Measurements from ENCODE around the gene NOTCH3. TPM values are rescaled to one million over a fixed set of nuclear protein-coding genes. Genes with fewer than 3 reads are reported as not detected.
A peak's percentile ranks its signal among the peaks of the same experiment; 100 is the strongest.

Gene NOTCH3
- total and polyA plus RNA-seq, 2 of the 8 experiments (the other 6 are each of a cell fraction or from before 2014, with no cell fraction given), result 37.5 to 107 TPM

GRCh38 chr19:15129856-15130585 lies 70.8 kb downstream of the NOTCH3 start:
- Histone ChIP-seq H3K27me3 (replicated peaks in 1 of 4; ENCODE audit: control insufficient read depth in 3 of 4, extremely low read depth in 1 of 4, insufficient read depth in 3 of 4, low read length in 3 of 4) (no peaks in the 10 kb centered on the region), H3K9ac (replicated peaks in 1 of 4; ENCODE audit: extremely low read depth in 1 of 4, low read depth in 3 of 4, low read length in 3 of 4) (no peak overlapping the region), H3K4me1 (replicated peaks in 1 of 4; ENCODE audit: control insufficient read depth in 3 of 4, insufficient read depth in 4 of 4, low read length in 3 of 4) (peaks cover 0 to 2% (median 0%) of the 10 kb centered on the region in 4 experiments; a peak in 1 of 7 replicates), H2BK120ac (replicated peaks; ENCODE audit: low read depth, low read length) (no peak overlapping the region), H3K4ac (replicated peaks; ENCODE audit: insufficient read length, low read depth, low read length) (no peak overlapping the region), H4K20me1 (replicated peaks in 1 of 2; ENCODE audit: control insufficient read depth in 1 of 2, insufficient read depth in 2 of 2, low read length in 2 of 2) (no peaks in the 10 kb centered on the region), H2AK5ac (ENCODE audit: low read depth, low read length) (peak overlapping the region; percentile 24; the same call in 1 of the 2 replicates), H3K18ac (ENCODE audit: extremely low read depth, low read length) (no peak overlapping the region), H3K23ac (ENCODE audit: insufficient read length) (no peak overlapping the region), H3K79me2 (ENCODE audit: control insufficient read depth in 1 of 2, insufficient read depth in 2 of 2, low read length in 2 of 2) (no peaks in the 10 kb centered on the region), H3K23me2 (ENCODE audit: low read depth, low read length) (peaks cover 2% of the 10 kb centered on the region; the same call in 1 of the 2 replicates), H3K4me2 (ENCODE audit: insufficient read depth in 1 of 2, low read depth in 2 of 2, low read length in 2 of 2) (no peak overlapping the region), H2BK20ac (ENCODE audit: low read length) (no peak overlapping the region), H2AFZ (ENCODE audit: low read length) (peak overlapping the region; percentile 68), H4K8ac (ENCODE audit: extremely low read depth, insufficient read depth, low read length) (no peak overlapping the region; the same call in 1 of the 2 replicates), H3K4me3 (ENCODE audit: extremely low read depth in 1 of 4, insufficient read depth in 2 of 4, low read depth in 3 of 4, low read length in 4 of 4) (no peak overlapping the region), H3K14ac (ENCODE audit: insufficient read length) (no peak overlapping the region), H3K27ac (ENCODE audit: low read depth, low read length) (no peak overlapping the region), H2BK15ac (ENCODE audit: low read length) (0 out of 2 replicates have a peak overlapping the region, but pooled peaks have one; percentile 46), H2BK5ac (ENCODE audit: low read depth, low read length) (no peak overlapping the region), H2BK12ac (ENCODE audit: low read depth, low read length) (no peak overlapping the region), H3K79me1 (ENCODE audit: low read depth, low read length) (no peaks in the 10 kb centered on the region), H3K56ac (replicated peaks; ENCODE audit: insufficient read length, low read depth, low read length) (no peak overlapping the region), H4K5ac (ENCODE audit: insufficient read length, low read depth, low read length) (no peak overlapping the region), H4K91ac (replicated peaks; ENCODE audit: insufficient read length, low read length) (no peak overlapping the region), H3K36me3 (ENCODE audit: control insufficient read depth in 2 of 4, insufficient read depth in 4 of 4, low read length in 3 of 4) (no peaks in the 10 kb centered on the region), H3K9me3 (ENCODE audit: insufficient read depth in 2 of 2, low read depth in 1 of 2, low read length in 1 of 2) (no peaks in the 10 kb centered on the region)
- ChIA-PET CTCF (ENCODE audit: partially characterized antibody) (interaction anchor here (1.2 to 2.0 kb wide), 2 partner anchors 23 to 29 kb away, joined by 4 to 5 read pairs; no protein-coding TSS in a partner anchor), POLR2A (ENCODE audit: partially characterized antibody) (interaction anchor here (0.8 to 1.9 kb wide), 2 partner anchors 13 to 16 kb away, joined by 4 read pairs; no protein-coding TSS in a partner anchor)
- DNase-seq (ENCODE audit: low read depth in 1 of 2, low spot score in 2 of 2) (no peak), FAIRE-seq (no peak)
- no peak for TF ChIP-seq SRF (IDR thresholded peaks at IDR 0.05; ENCODE audit: low read depth, low read length)
- peak; percentile 38; the same call in 1 of the 2 replicates for TF ChIP-seq JUND (IDR thresholded peaks at IDR 0.05; ENCODE audit: low read length)
- 85% methylated on average over 16 of the region's 16 CpGs; no CpG with 5 or more reads in 1 of the 2 experiments for WGBS, 2 experiments (ENCODE audit: extremely low coverage in 1 of 2, insufficient coverage in 1 of 2, insufficient read length in 1 of 2, insufficient replicate concordance in 2 of 2, low coverage in 1 of 2, low lambda C conversion rate in 2 of 2, missing lambda C conversion rate in 1 of 2)

Data from H1 (cell line).